HG03060 (cell line): Measurements from ENCODE around the gene MRPL34.
A peak's percentile ranks its signal among the peaks of the same experiment; 100 is the strongest.

Source experiments
- ATAC-seq: cut with Tn5 transposase; IDR thresholded peaks from one replicate; pipeline ENCODE4 v1.9.1; 2021; ENCODE audit warnings: low read depth, moderate number of reproducible peaks; ENCODE audit not compliant: unreplicated experiment

Gene MRPL34

GRCh38 chr19:17327068-17327653, 21.5 kb downstream of the MRPL34 start:
- ATAC-seq: no peak

DNA sequence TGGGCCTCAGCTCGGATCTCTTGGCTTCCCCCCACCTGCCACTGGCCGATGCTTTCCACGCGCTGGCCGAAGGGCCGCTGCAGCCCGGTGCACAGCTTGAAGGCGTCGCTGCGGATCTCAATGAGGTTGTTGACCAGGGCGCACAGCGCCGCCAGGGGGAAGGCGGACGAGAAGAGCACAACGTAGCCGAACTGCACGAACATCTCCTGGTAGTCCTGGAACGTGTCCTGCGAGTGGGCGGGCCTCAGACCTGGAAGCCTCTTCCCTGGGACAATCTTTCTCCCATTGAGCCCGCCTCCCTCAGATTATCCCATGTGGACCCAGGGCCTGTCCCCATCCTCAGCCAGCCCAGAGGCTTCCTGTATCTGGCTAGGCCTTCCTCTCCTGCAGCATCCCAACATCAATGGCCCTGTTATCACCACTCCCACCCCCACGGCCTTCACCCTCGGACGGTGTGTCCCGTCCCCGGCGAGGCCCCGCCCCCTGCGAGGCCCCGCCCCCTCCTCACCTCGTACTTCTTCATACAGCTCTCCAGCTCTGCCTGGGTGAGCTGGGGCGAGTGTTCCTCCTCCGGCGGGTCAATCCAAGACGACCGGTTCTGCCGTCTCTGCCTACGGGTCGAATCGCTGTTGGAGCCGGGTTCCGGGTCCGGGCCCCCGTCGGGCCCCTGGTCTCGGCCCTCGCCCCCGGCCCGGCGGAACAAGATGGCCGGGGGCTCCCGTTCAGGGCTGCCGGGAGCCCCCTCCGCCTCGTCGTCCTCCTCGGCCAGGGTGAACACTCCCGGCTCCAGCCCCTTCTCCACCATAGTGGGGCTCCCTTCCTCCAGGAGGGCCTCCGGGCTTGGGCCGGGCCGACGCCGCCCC, 22.2 kb downstream of the MRPL34 start:
- ATAC-seq: no peak

- ATAC-seq: no peak
These were observed 23.1 kb downstream of the MRPL34 start for GRCh38 chr19:17328517-17329365.

GRCh38 chr19:17329366-17330261, 23.9 kb downstream of the MRPL34 start:
- no peak for ATAC-seq

DNA sequence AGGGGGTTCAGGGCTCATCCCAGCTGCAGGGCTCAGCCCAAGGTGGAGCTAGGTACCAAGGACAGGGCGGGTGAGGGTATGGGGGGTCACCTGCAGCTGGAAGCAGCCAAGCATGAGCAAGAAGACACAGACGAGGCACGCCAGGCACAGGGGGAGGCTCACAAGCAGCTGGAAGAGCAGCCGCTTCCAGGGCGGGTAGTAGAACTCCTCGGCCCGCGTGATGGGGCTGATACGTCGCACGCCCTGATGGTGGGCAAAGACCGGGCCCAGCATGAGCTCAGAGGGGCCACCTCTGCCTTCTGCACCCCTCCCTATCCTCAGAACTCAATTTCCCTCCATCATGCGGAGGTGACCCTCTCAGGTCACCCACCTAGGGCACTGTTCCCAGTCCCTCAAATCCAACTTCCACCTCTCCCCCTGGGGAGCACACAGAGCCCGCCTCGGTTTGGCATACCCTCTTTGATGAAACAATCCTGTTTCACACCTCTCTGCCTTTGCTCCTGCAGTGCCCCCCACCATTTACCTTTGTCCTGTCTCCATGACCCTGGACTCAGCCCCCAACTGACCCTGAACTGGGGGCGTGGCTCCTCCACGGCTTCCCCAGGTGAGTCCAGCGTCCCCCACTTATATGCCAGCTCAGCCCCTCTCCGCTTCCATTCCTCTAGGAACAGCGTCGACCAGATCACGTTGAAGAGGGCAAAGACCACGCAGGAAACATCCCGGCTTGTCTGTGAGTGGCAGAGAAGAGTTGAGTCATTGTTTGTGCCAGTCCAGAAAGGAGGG, 24.8 kb downstream of the MRPL34 start:
- ATAC-seq: no peak

- no peak for ATAC-seq
These were observed 25.4 kb downstream of the MRPL34 start for GRCh38 chr19:17331045-17331558.

GRCh38 chr19:17332360-17332676, 26.6 kb downstream of the MRPL34 start:
- no peak for ATAC-seq

GRCh38 chr19:17332677-17333581, 27.3 kb downstream of the MRPL34 start:
- ATAC-seq: no peak

- no peak for ATAC-seq
These were observed 28.1 kb downstream of the MRPL34 start for GRCh38 chr19:17333611-17334413.

DNA sequence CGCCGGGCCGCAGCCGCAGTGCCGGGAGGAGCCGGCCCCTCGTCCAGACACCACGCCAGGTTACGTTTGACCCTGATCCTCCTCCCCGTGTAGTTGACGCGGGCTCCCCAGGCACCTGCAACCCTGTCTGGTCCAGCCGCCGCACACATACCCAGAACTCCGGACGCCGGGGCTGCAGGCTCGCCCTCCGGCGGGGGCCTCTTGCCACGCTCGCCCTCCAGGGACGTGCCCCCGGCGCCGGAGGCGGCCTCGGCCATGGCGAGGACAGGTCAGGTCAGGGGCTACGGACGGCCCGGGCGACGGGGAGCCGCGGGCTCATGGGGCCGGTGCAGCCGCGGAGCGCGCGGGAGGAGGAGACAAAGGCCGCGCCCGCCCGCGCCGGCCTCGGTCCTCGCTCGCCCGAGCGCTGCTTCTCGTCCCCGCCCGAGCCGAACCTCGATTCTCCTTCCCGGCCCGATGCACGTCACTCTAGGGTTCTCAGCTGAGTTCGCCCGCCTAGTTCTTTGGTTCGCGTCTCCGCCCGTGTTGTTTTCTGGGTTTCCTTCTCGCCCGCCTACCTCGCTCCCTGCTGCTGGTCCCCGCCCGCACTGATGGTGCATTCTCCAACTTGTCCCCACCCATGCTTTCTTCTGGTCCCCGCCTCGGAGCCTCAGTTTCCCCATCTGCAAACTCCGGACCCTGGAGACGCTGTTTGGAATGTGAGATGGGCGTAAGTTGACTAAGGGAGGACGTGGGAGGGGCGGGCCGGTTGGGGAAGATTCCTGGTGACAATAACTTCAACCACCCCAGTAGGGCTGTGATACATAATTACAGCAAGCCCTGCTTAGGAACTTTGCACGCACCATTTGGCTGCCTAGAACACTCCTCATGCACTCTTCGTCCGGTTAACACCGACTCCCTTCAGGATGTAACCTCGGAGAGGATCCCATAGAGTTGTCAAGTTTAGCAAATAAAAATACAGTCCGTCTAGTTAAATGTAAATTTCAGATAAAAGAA, 29.0 kb downstream of the MRPL34 start, which contains the start of gene ANO8:
Gene ANO8, minus strand, starts transcription at position 442 of the 996 bp plus-strand sequence. Its CDS starts 185 bp downstream, at position 257.
- ATAC-seq: no peak

DNA sequence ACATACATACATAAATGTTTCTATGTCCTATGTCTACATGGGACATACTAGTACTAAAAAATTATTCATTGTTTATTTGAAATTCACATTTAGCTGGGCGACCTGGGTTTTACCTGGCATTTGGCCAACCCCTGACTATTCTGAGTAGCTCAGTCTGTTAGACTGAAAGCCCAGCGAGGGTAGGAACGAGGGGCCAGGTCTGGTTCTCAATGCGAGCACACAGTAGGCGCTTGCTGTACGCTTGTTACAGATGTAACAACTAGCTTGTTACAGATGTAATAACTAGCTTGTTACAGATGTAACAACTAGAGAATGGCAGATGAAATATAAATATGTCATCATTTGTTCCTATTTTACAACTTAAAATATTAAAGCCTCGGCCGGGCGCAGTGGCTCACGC, 29.9 kb downstream of the MRPL34 start:
- ATAC-seq: no peak

GRCh38 chr19:17336872-17337674, 31.4 kb downstream of the MRPL34 start, which contains the start of gene GTPBP3:
Gene GTPBP3, plus strand, starts transcription at chr19:17337553. Its CDS starts 59 bp downstream, at chr19:17337612.
- ATAC-seq: peak; percentile 63

GRCh38 chr19:17337675-17338432, 32.2 kb downstream of the MRPL34 start:
- no peak for ATAC-seq

DNA sequence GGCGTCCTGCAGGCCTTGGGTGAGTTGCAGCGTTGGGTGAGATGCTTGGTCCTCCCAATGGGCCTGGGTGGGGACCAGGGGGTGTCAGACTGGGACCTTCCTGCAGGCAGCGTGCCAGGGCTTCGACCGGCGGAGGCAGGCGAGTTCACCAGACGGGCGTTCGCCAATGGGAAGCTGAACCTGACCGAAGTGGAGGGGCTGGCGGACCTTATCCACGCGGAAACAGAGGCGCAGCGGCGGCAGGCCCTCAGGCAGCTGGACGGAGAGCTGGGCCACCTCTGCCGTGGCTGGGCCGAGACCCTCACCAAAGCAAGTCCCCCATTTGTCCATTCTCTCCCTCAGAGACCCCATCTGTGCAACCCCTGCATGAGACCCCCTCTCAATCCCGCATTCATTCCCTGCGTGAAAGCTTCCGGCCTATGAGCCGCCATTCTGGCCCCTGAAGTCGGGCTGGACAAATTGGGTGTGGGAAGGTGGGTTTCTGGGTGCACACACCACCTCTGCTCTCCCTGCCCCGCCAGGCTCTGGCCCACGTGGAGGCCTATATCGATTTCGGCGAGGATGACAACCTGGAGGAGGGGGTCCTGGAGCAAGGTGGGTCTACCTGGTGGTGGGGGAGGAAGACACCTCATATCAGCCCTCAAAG, 32.9 kb downstream of the MRPL34 start:
- no peak for ATAC-seq
